K562 (cell line): ENCODE data around the gene SART1.

Source experiments
- DEAF1 ChIP-seq: fragments of 450-650 bp; formaldehyde crosslinking; IDR thresholded peaks from 2 replicates; pipeline ENCODE4 v1.4.0; 2020; ENCODE audit warnings: mild to moderate bottlenecking, moderate library complexity
- EGR1 ChIP-seq: fragments of 450-650 bp; conservative IDR thresholded peaks from 2 replicates; pipeline ENCODE4 v1.6.1; 2017; ENCODE audit warnings: mild to moderate bottlenecking
- FOSL1 ChIP-seq: fragments of 200-800 bp; sonication (Bioruptor generic); conservative IDR thresholded peaks from 2 replicates; pipeline ENCODE4 v1.6.1; 2016; ENCODE audit warnings: missing genetic modification characterization, missing compliant biosample characterization
- KLF10 ChIP-seq: fragments of 250-450 bp; sonication (Bioruptor Pico); IDR thresholded peaks from 2 replicates; pipeline ENCODE4 v1.6.1; 2021; ENCODE audit warnings: matching md5 sums
- MXI1 ChIP-seq: IDR thresholded peaks from 2 replicates; pipeline ENCODE4 v1.6.1; 2011; ENCODE audit warnings: low read depth, mild to moderate bottlenecking, improper control_type of control experiment, low read length
- PHB2 ChIP-seq: fragments of 450-650 bp; IDR thresholded peaks from 2 replicates; pipeline ENCODE4 v1.6.1; 2017; ENCODE audit warnings: low read depth
- POLR2AphosphoS5 ChIP-seq: IDR thresholded peaks from 2 replicates; pipeline ENCODE4 v1.6.1; 2011; ENCODE audit warnings: mild to moderate bottlenecking, low read depth, low read length, moderate library complexity; ENCODE audit not compliant: control insufficient read depth, insufficient read depth
- SRSF9 ChIP-seq: fragments of 200-400 bp; formaldehyde crosslinking; IDR thresholded peaks from 2 replicates; pipeline ENCODE4 v1.6.1; 2017; ENCODE audit warnings: low read depth, low read length, borderline replicate concordance
- ZNF174 ChIP-seq: fragments of 250-450 bp; sonication (Bioruptor Pico); IDR thresholded peaks from 2 replicates; pipeline ENCODE4 v1.4.0; 2020; ENCODE audit warnings: mild to moderate bottlenecking
- ZNF449 ChIP-seq: fragments of 250-450 bp; sonication (Bioruptor Pico); IDR thresholded peaks from 2 replicates; pipeline ENCODE4 v1.8.0; 2022; ENCODE audit warnings: moderate library complexity, mild to moderate bottlenecking, inconsistent platforms
- TF ChIP-seq, protein P1 (sequence below), 2 experiments: fragments of 450-650 bp in 1 of 2; sonication (generic) in 1 of 2; formaldehyde crosslinking in 1 of 2; IDR thresholded peaks in 1 of 2; conservative IDR thresholded peaks in 1 of 2; 2 replicates each; pipeline versions ENCODE4 v1.6.1 to v1.8.1; 2016 to 2023; ENCODE audit warnings: mild to moderate bottlenecking in 2 of 2, moderate library complexity in 2 of 2, inconsistent platforms in 1 of 2, missing genetic modification reagents in 1 of 2
- TF ChIP-seq, protein P2 (sequence below), 3 experiments: IDR thresholded peaks in 2 of 3; conservative IDR thresholded peaks in 1 of 3; 2 replicates each; pipeline ENCODE4 v1.5.1; 2011 to 2012; ENCODE audit warnings: low read length in 3 of 3, mild to moderate bottlenecking in 3 of 3, control low read depth in 2 of 3, improper control_type of control experiment in 1 of 3, inconsistent platforms in 1 of 3, low read depth in 1 of 3, mixed read lengths in 1 of 3, moderate library complexity in 1 of 3; ENCODE audit not compliant: insufficient read depth in 2 of 3
- TF ChIP-seq, protein P3 (sequence below): sonication (generic); formaldehyde crosslinking; IDR thresholded peaks from 2 replicates; pipeline ENCODE4 v1.5.0; 2020; ENCODE audit warnings: missing genetic modification reagents

DNA sequence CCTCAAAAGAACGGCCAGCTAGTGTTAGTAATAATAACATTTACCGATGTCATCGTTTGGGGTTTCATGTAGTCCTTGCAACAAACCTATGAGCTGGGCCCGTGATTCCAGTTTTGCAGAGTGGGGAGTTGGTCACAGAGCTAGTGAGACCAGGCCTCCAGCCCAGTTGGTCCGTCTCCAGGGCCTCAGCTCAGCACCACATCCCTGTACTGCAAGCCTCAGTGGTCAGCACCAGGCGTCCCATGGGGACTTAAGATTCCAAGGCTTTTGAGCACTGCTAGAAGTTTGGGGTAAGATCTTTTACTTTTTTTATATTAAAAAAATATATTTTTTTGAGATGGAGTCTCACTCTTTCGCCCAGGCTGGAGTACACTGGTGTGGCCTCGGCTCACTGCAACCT lies 17.3 kb upstream of the SART1 start:
- no peak for TF ChIP-seq PHB2
- TF ChIP-seq, protein P1, sequence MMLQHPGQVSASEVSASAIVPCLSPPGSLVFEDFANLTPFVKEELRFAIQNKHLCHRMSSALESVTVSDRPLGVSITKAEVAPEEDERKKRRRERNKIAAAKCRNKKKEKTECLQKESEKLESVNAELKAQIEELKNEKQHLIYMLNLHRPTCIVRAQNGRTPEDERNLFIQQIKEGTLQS (IDR thresholded peaks at IDR 0.05) = no peak
- TF ChIP-seq, protein P1 (CRISPR knock-in tag; conservative IDR thresholded peaks at IDR 0.05) = no peak
- no peak for TF ChIP-seq ZNF174 (CRISPR knock-in tag)
- no peak for TF ChIP-seq MXI1
- TF ChIP-seq SRSF9 = no peak
- TF ChIP-seq, protein P2, sequence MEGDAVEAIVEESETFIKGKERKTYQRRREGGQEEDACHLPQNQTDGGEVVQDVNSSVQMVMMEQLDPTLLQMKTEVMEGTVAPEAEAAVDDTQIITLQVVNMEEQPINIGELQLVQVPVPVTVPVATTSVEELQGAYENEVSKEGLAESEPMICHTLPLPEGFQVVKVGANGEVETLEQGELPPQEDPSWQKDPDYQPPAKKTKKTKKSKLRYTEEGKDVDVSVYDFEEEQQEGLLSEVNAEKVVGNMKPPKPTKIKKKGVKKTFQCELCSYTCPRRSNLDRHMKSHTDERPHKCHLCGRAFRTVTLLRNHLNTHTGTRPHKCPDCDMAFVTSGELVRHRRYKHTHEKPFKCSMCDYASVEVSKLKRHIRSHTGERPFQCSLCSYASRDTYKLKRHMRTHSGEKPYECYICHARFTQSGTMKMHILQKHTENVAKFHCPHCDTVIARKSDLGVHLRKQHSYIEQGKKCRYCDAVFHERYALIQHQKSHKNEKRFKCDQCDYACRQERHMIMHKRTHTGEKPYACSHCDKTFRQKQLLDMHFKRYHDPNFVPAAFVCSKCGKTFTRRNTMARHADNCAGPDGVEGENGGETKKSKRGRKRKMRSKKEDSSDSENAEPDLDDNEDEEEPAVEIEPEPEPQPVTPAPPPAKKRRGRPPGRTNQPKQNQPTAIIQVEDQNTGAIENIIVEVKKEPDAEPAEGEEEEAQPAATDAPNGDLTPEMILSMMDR (IDR thresholded peaks at IDR 0.05 in 2 of 3, conservative IDR thresholded peaks at IDR 0.05 in 1 of 3; ENCODE audit: insufficient read depth in 2 of 3, low read depth in 1 of 3, low read length in 3 of 3) = no peak
- no peak for TF ChIP-seq KLF10
- TF ChIP-seq EGR1 = no peak
- TF ChIP-seq DEAF1 (CRISPR knock-in tag) = no peak
- TF ChIP-seq FOSL1 (tag) = no peak
- TF ChIP-seq ZNF449 (CRISPR knock-in tag) = no peak
- no peak for TF ChIP-seq POLR2AphosphoS5
- TF ChIP-seq, protein P3, sequence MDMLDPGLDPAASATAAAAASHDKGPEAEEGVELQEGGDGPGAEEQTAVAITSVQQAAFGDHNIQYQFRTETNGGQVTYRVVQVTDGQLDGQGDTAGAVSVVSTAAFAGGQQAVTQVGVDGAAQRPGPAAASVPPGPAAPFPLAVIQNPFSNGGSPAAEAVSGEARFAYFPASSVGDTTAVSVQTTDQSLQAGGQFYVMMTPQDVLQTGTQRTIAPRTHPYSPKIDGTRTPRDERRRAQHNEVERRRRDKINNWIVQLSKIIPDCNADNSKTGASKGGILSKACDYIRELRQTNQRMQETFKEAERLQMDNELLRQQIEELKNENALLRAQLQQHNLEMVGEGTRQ (CRISPR knock-in tag) = no peak
